Measurements from ENCODE around the gene NCOA3. TPM values are rescaled to one million over a fixed set of nuclear protein-coding genes. Genes with fewer than 3 reads are reported as not detected.

NCOA3 gene
- total and polyA plus RNA-seq, 2 of the 8 experiments (the other 6 are each of a cell fraction or from before 2014, with no cell fraction given) = 7.9 to 24.7 TPM

- 90% methylated on average over 5 of the region's 5 CpGs; no CpG with 5 or more reads in 1 of the 2 experiments for WGBS, 2 experiments (ENCODE audit: extremely low coverage in 1 of 2, insufficient coverage in 1 of 2, insufficient read length in 1 of 2, insufficient replicate concordance in 2 of 2, low coverage in 1 of 2, low lambda C conversion rate in 2 of 2, missing lambda C conversion rate in 1 of 2)
- Histone ChIP-seq H4K8ac (ENCODE audit: extremely low read depth, insufficient read depth, low read length) (no peak overlapping the region), H3K4me1 (replicated peaks in 1 of 4; ENCODE audit: control insufficient read depth in 3 of 4, insufficient read depth in 4 of 4, low read length in 3 of 4) (no peaks in the 10 kb centered on the region; a peak in 1 of 7 replicates), H2BK15ac (ENCODE audit: low read length) (no peak overlapping the region), H3K4me2 (ENCODE audit: insufficient read depth in 1 of 2, low read depth in 2 of 2, low read length in 2 of 2) (no peak overlapping the region), H3K27ac (ENCODE audit: low read depth, low read length) (no peak overlapping the region), H2BK120ac (replicated peaks; ENCODE audit: low read depth, low read length) (no peak overlapping the region), H3K23ac (ENCODE audit: insufficient read length) (no peak overlapping the region), H2BK12ac (ENCODE audit: low read depth, low read length) (no peak overlapping the region), H3K4ac (replicated peaks; ENCODE audit: insufficient read length, low read depth, low read length) (no peak overlapping the region), H2AK5ac (ENCODE audit: low read depth, low read length) (no peak overlapping the region), H3K23me2 (ENCODE audit: low read depth, low read length) (no peaks in the 10 kb centered on the region; the same call in 1 of the 2 replicates), H3K56ac (replicated peaks; ENCODE audit: insufficient read length, low read depth, low read length) (no peak overlapping the region), H3K79me1 (ENCODE audit: low read depth, low read length) (no peaks in the 10 kb centered on the region; the same call in 1 of the 2 replicates), H4K91ac (replicated peaks; ENCODE audit: insufficient read length, low read length) (no peak overlapping the region), H2BK5ac (ENCODE audit: low read depth, low read length) (no peak overlapping the region), H2BK20ac (ENCODE audit: low read length) (no peak overlapping the region), H3K9ac (replicated peaks in 1 of 4; ENCODE audit: extremely low read depth in 1 of 4, low read depth in 3 of 4, low read length in 3 of 4) (no peak overlapping the region), H3K4me3 (ENCODE audit: extremely low read depth in 1 of 4, insufficient read depth in 2 of 4, low read depth in 3 of 4, low read length in 4 of 4) (no peak overlapping the region), H2AFZ (ENCODE audit: low read length) (no peak overlapping the region), H3K18ac (ENCODE audit: extremely low read depth, low read length) (no peak overlapping the region), H4K20me1 (replicated peaks in 1 of 2; ENCODE audit: control insufficient read depth in 1 of 2, insufficient read depth in 2 of 2, low read length in 2 of 2) (no peaks in the 10 kb centered on the region), H3K27me3 (replicated peaks in 1 of 4; ENCODE audit: control insufficient read depth in 3 of 4, extremely low read depth in 1 of 4, insufficient read depth in 3 of 4, low read length in 3 of 4) (no peaks in the 10 kb centered on the region), H3K14ac (ENCODE audit: insufficient read length) (no peak overlapping the region), H3K9me3 (ENCODE audit: insufficient read depth in 2 of 2, low read depth in 1 of 2, low read length in 1 of 2) (peaks cover 6% of the 10 kb centered on the region in 2 experiments; a peak in 3 of 4 replicates), H3K79me2 (ENCODE audit: control insufficient read depth in 1 of 2, insufficient read depth in 2 of 2, low read length in 2 of 2) (peaks cover 0 to 57% of the 10 kb centered on the region in 2 experiments; a peak in 3 of 4 replicates), H3K36me3 (ENCODE audit: control insufficient read depth in 2 of 4, insufficient read depth in 4 of 4, low read length in 3 of 4) (peaks cover 0 to 5% (median 0%) of the 10 kb centered on the region in 4 experiments; a peak in 1 of 8 replicates), H4K5ac (ENCODE audit: insufficient read length, low read depth, low read length) (no peak overlapping the region)
- POLR2A ChIA-PET (ENCODE audit: partially characterized antibody) = interaction anchor here (0.6 kb wide), 1 partner anchor 22 kb away, joined by 3 read pairs; no protein-coding TSS in a partner anchor
- DNase-seq (ENCODE audit: low read depth in 1 of 2, low spot score in 2 of 2) (no peak), FAIRE-seq (no peak)
- no peak for TF ChIP-seq KDM5A (IDR thresholded peaks at IDR 0.05; ENCODE audit: low read length)
- TF ChIP-seq GABPA (IDR thresholded peaks at IDR 0.05; ENCODE audit: borderline replicate concordance, insufficient read depth, low read length) = no peak
- TF ChIP-seq BCL11A (IDR thresholded peaks at IDR 0.05; ENCODE audit: low read depth in 2 of 2, low read length in 2 of 2) = no peak
- no peak for TF ChIP-seq NRF1 (IDR thresholded peaks at IDR 0.05; ENCODE audit: low read depth, low read length)
- no peak for TF ChIP-seq HDAC6 (IDR thresholded peaks at IDR 0.05; ENCODE audit: low read depth, low read length)
- CTCF ChIA-PET (ENCODE audit: partially characterized antibody) = interaction anchor here (0.7 to 1.3 kb wide), 3 partner anchors 11 to 26 kb away, joined by 3 read pairs; partner anchors contain the start of gene NCOA3
Observed at GRCh38 chr20:47527004-47527800, 25.5 kb downstream of the NCOA3 start.
